ENCODE data around the gene NEURL1.
"Not testable (repeated sequence)": the region's sequence is repeated elsewhere in the genome, so short reads cannot be mapped to it uniquely, and the experiment has no call there.

The NEURL1 gene

DNA sequence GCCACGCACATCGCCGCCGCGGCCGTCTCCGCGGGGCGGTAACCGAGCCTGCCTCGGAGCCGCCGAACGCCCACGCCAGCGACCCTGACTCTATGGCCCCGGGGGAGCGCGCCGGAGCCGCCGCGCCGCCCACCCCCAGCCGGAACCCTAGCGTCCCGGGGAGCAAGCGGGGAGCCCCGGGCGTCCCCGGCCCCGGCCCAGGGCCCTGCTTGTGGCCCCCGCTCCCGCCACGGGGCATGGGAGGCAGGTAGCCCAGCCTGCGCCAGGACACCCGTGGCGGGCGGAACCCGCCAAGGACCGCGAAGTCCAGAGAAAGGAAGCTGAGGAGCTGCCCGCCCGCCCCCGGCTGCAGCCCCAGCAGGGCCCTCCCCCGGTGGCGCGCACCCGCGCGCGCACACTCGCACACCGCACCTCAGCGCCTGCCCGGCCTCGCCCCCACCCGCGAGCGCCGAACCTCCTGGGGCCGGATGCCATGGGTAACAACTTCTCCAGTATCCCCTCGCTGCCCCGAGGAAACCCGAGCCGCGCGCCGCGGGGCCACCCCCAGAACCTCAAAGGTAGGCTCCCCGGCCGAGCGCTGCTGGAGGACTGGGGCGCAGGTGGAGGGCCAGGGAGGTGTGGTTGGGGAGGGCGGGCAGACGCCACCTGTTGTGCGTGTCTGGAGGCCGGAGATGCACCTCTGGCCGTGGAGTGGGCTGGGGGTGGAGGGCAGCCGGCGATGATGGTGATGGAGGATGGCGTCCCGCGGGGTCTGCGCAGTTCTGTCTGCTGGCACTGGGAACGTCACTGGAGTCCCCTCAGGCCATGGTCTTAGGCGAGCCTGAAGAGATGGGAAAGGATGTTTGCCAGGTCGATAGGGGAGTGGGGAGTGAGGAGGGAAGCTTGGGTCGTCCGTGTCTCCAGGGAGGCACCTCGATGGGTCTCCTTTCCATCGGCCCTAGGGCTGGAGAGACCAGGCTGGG is 692 bp downstream of the NEURL1 start:
- no peak for DNase-seq (ENCODE audit: low spot score)

DNA sequence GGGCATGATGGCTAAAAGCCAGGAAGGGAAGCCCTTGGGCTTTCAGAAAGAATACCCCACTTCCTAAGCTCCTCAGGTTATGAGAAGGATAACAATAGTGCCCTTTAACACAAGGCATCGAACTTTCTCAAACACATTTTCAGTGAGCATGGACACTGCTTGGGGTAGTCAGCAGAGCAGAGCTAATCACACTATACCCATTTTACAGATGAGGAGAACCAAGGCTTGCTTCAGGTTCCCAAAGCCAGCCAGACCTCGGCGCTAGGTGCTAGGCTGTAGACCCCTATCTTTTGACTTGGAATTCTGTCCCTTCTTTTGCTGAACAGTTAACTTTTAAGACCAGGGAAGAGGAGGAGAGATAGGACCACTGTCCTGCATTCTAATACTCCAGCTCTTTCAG is 1.8 kb downstream of the NEURL1 start:
- DNase-seq (ENCODE audit: low spot score): no peak

DNA sequence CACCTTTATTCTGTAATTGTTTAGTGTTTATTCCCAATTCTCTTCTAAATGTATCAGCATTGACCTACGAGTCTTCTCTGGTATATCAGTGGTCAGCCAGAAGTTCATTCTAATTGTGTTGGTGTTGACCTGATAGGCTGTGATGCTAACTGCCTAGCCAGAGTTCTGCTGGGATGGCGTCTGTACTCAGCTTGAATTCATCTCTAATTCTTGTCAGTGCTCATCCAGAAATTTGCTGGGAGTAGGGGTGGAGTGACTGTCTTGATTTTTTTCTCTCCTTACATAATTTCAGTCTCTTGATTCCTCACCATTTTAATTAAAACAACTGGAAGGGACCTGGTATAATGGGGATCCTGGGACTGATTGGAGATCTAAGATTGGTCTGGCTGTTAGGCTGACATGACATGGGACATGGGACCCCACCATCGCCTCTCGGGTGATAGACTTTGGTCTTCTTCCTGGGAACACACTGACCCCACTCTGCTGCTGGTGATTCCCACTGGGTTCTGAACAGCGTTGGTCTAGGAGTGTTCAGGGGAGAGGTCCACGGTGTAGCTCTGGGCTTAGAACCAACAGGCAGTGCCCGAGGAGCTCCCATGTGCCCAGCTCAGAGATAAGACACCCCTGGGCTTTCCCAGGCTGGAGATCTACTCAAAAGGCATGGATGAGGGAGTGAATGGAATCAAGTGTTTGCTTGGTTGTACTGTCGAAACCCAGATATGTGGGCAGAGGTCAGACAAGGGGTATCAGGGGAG is 3.8 kb downstream of the NEURL1 start:
- peak; percentile 42 for DNase-seq (ENCODE audit: low spot score)

DNA sequence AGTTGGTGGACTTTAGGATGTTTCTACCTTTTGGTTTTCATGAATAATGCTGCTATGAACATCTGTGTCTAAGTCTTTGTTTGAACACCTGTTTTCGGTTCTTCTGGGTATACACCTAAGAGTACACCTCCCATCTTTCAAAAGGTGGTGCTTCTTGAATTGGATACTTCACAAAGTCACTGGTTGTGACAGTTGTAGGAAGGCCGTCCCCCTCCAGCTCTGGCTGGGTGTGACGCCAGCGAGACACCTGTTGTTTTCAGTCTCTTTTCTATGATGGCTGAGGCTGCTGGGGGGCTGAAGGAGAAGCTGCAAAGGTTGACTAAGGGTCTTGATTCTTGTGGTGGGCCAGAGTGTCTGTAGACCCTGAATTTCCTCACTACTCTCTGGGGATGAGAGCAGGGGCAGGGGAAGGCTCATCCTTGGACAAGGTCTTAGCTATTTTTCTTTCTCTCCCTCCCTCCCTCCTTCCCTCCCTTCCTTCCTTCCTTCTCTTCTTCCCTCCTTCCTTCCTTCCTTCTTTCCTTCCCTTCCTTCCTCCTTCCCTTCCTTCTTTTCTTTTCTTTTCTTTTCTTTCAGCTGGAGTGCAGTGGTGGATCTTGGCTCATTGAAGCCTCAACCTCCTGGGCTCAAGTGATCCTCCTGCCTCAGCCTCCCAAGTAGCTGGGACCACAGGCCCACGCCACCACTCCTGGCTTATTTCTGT is 5.6 kb downstream of the NEURL1 start:
- no peak for DNase-seq (ENCODE audit: low spot score)

DNA sequence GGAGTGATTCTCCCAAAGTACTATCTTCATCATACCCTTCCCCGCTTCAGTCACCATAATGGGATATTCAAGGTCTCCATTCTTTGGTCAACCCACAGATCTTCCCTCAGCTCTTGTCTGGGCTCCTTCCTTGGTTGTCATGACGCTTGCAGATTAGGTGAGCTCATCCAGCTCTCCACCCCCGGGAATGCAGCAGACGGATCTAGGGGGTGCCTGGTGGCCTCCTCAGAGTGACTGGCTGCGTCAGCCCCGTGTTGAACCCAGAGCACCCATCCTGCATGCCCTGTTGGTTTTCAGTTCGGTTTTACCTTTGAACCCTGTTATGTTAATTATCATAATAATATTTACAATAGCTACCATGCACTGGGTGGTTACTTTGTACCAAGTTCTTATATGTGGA is 6.4 kb downstream of the NEURL1 start:
- peak; percentile 42 for DNase-seq (ENCODE audit: low spot score)

DNA sequence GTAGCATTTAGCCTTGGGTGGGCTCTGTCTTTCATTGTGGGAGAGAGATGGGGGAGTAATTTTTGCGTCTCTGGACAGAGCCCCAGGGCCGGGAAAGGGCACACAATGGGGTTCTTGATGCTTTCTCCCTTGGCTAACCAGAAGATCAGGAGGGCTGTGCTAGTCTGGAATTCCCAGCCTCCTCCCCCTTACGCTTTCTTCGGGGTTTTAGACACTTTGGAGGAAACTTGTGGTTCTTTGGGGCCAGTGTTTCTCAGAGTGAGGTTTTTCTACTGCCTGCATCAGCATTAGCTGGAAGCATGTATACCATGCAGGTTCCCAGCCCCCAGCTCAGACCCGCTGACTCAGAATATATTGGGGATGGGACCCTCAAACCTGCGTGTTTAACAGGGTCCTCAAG is 7.0 kb downstream of the NEURL1 start:
- DNase-seq (ENCODE audit: low spot score): no peak

DNA sequence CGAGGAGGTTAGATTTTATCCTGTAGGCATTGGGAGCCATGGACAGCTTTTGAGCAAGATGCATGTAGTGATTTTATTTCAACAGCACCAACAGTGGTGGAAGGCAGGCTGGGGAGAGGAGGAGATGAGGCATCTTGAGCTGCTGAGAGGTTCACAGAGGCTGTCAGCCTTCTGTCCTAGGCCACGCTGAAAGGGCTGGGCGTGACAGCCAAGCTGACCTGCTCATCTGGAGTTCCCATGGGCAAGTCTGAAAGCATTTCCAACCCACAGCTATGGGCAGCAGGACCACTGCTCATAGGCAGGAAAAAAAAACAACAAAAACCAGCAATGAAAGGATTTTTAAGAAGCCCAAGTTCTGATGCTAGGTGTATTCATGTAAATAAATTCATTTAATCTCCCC is 7.7 kb downstream of the NEURL1 start:
- DNase-seq (ENCODE audit: low spot score): no peak

DNA sequence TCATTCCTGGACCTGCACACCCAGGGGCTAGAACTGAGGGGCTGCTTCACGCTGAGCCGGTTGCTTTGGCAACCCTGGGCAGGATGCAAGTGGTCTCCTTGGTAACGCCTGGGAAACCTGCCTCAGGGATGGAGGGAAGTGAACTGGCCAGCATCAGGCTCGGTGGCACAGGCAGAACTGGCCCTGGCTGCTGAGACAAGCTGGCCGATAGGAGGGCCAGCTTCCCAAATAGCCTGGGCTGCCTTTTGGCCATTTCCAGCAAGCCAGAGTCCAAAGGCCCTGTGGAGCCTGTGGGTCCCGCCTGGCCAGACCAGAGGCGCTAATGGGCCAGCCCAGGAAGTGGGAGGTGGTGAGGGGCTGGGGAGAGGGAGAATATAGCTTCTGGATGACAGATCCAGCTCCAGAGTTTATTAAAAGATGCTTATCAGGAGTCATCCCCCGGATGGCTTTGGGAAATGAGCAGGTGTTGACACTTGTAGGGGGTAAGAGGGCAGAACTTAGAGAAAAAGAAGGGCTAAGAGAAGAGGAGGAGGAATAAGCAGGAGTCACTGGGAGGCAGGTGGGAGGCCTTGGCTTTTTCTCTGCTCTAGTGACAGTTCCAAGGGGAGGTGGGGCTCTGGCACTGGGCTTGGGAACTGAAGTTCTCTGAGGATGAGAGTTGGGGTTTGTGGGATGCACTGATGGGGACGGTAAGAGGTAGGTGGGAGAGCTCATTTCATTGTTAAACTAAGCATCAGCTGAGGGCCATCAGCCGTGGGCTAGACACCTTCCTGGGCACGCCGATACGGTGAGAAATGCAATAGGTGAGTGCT is 9.6 kb downstream of the NEURL1 start:
- DNase-seq (ENCODE audit: low spot score): no peak

DNA sequence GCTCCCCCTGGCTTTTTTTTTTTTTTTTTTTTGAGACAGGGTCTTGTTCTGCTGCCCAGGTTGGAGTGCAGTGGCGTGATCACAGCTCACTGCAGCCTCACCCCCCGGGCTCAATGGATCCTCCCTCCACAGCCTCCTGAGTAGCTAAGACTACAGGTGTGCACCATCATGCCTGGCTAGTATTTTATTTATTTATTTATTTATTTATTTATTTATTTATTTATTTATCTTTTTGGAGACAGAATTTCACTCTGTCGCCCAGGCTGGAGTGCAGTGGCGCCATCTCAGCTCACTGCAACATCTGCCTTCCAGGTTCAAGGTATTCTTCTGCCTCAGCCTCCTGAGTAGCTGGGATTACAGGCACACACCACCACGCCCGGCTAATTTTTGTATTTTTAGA is 10.3 kb downstream of the NEURL1 start:
- not testable (repeated sequence) for DNase-seq (ENCODE audit: low spot score)

DNA sequence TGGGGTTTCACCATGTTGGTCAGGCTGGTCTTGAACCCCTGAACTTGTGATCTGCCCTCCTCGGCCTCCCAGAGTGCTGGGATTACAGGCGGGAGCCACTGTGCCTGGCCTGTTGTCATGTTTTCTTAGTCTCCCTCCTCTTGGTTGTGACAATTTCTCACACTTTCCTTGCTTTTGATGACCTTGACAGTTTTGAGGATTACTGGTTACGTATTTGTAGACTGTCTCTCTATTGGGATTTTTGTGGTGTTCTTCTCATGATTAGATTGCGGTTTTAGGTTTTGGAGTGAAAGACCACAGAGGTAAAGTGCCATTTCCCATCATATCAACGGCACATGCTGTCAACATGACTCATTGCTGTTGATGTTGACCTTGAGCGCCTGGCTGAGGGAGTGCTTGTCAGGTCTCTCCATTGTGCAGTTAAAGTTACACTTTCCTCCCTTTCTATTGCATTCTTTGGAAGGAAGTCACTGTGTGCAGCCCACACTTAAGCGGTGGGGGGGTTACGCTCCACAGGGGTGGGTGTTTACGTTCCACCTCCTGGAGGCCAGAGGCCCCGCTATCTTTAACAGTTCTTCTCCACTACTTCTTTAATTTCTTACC is 10.8 kb downstream of the NEURL1 start:
- DNase-seq (ENCODE audit: low spot score): no peak

DNA sequence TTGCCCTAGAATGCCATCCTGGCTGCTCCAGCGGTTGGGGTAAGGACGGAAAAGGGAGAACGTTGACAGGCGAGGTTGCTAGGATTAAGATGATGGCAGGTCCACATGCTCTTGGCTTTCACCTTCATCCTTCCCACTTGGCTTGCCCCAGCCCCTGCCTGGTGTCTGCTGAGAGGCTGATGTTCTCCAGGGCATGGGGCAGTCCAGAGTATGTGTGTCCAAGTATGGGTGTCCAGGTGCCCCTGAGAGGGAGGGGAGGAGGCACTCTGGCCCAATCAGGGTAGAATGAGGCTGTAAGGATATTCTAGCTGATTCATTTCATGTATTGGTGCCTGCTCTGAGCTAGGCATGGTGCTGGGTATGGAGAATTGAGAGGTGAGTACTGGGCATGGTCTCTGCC is 12.6 kb downstream of the NEURL1 start:
- no peak for DNase-seq (ENCODE audit: low spot score)

DNA sequence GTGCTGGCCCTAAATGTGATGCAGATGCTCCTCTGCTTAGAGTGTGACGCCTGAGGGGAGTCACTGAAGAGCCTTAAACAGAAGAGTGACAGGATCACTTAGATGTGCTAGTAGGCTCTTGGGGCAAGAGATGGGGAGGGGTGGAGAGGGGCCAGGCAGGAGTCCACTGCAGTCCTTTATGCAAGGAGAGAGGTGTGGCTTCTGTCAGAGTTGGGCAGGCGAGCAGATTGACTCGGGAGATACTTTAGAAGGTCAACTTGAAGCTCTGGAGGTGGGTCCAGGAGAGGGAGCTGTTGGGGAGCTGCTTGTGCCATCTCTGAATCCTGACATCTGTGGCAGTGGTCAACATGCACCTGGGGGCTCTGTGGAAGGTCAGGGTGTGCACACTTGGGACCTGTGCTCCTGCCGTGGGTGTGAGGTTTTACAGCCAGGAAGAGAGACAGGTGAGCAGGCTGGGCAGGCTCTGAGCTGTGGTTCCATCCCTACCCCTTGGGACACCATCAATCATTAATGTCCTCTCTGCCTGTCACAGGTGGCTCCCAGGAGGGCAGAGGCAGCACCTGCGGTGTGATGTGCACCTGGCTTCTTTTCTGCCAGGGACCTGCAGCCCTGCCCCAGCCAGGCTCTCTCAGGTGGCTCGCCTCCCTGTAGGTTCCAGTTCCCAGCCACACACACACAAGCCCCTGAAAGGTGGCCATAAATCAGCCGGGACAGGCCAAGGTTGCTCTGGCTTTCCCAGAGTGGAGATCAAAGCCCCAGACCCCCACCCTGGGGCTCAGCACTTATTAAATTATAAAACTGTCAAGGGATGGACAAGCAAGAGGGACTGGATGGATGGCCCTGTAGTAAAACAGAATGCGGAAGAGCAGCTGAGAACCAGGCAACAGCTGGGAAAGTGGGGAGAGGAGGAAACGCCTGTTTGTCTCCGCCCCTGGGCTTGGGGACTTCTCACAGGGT is 14.0 kb downstream of the NEURL1 start:
- DNase-seq (ENCODE audit: low spot score): no peak

DNA sequence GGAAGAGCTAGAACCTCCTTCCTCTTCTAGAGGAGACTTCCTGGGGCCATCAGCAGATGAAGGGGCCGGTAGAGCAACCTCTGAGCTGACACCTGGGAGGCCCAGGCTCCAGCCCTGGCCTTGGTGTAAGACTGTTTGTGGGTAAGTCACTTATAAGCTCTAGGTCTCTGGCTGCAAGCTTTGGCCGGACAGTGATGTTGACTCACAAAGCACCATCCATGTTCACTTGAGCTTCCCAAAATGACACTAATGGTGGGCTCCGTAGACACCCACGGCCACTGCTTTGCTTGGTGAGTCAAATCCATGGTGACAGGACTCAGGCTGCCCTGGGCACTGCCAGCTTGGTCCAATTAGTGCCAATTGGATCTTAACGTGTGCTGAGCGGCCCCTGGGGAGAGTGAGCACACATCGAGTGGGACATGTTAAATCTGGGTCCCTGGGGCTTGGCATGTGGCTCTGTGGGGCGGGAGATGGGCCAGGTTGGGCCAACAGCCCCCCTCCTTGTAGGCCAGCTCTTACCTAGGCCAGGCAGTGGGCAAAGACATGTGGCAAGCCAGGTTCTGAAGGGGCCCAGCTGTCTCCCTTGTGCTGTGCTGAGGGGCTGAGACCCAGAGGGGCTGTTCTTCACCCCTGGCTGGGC is 16.7 kb downstream of the NEURL1 start:
- DNase-seq (ENCODE audit: low spot score): no peak

DNA sequence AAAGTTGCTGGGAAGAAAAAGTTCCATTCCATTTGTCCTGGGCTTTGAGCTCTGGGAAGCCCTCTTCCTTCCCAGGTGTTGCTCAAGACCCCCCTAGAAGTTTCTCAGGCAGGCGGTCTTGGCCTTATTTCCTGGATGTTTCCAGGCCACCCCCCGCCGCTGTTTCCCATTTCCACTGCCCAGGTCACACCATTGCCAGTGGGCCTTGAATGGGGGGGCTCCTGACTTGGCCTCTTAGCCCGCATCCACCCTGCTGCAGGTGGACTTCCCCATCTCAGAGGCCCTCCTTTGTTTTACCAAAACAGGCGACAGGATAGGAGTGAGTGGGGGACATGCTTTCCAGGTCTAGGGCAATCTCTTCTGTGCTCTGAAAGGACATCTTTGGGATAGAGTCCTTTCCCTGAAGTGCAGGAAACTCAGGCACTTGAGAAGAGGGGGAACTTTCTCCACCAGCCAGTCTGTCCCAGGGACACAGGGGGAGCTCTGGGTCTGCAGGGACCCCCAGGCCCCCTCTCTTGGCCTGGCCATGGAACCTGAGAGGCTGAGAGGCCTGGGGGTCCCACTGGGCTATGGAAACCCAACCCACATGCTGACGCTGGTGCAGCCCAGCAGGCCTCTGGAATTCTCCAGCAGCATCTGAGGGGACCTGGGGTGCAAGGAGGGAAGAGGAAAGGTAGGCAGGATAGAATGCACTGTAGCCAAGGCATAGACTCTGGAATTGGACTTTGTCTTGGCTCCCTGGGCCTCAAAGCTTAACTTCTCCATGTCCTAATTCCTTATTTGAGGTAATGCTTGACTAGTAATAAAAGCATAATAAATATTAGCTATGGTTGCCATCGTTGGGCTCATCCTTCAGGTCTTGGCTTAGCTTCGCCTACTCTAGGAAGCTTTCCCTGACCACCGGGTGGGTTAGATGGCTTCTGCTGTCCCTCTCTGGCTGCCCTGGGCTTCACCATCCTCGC is 17.6 kb downstream of the NEURL1 start:
- no peak for DNase-seq (ENCODE audit: low spot score)

DNA sequence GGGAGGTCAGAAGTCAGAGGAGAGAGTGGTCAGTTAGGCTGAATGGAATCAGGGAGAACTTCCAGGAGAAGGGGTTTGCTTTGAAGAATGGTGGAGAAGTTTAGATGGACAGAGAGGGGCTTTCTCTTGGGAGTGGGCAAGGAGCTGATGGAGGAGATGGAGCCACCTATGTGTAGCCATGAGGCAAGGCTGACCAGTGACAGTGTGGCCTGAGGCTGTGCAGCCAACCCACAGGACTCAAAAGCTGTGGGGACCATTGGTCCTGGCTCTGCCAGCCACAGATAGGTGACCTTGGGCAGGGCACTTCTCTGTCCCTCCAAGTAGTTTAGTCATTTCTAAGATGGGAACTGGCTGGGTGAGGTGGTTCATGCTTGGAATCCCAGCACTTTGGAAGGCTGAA is 18.7 kb downstream of the NEURL1 start:
- no peak for DNase-seq (ENCODE audit: low spot score)

DNA sequence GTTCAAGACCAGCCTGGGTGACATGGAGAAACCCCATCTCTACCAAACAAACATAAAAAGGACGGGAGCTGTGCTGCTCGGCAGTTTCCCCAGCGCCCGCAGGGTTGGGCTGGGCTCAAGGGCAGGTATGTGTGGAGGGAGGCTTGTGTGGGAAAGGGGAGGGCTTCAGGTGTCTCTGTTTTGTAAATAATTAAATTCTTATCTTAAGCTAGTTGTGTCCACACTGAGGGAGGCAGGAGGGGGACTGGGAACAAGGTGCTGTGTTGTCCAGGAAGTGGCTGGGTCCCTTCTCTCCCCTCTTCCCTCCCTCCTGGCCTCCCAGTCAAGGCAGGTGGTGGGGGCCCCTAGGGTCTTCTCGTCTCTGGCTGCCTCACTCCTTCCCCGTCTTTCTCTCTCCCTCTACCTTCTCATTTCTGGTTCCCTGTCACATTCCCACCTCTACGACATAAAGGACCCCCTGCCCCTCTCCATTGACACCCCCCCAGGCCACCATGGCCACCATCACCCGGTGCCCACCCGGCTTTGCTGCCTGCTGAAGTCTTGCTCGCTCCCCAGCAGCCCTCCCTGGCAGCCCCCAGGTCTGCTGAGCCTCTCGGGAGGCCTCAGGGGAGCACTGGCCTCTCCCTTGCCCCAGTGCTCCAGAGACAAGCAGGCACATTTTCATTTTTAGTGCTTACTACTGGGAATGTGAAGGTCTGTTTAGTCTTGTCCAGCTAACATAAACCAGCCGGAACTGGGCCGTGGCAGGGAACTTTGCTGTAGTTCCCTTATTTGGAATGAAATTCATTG is 19.3 kb downstream of the NEURL1 start:
- no peak for DNase-seq (ENCODE audit: low spot score)

DNA sequence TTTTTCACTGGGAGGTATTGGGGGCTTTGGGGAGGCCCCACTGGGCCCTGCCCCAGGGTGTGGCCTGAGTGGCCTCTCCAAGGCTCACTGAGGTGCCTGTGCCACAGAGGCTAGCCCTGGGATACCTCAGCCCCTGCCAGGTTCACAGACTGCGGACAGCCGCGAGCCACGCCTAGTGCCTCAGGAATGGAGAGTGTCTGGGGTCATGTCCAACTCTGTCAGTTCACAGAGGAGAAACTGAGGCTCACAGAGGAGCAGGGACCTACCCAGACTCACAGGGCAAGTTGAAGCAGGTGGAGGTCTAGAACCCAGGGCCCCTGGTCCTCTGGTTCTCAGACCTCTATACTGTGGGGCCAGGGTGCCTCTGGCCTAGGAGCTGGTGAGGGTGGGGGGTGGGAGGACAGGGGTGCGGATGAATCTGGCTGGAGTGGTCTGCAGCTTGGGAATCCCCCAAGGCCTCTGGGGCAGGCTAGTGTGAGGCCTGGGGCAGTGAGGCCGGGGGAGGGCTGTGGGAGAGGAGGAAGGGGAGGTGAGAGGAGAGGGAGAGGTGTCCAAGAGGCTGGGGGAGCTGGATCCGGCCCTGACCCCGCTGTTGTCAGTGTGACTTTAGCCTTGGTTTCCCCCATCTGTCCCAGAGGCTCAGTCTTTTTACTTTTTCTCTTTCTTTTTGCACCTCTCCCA is 20.0 kb downstream of the NEURL1 start:
- DNase-seq (ENCODE audit: low spot score): no peak

All from putamen (tissue), 1 donor.